NT2/D1 (cell line): ENCODE data around the gene ZBTB43.

ENCODE experiments used
- DNase-seq: peaks from one replicate; pipeline ENCODE4 v3.0.0-alpha.2; 2011; ENCODE audit warnings: low read depth, low spot score
- H3K27me3 ChIP-seq: 2 replicates; pipeline ENCODE4 v1.6.0; 2011; ENCODE audit warnings: mild to moderate bottlenecking; ENCODE audit not compliant: insufficient read length, insufficient read depth
- H3K36me3 ChIP-seq: 2 replicates; pipeline ENCODE4 v1.6.1; 2011; ENCODE audit warnings: mild to moderate bottlenecking, low read length, mixed read lengths; ENCODE audit not compliant: insufficient read depth, insufficient read length
- H3K4me1 ChIP-seq: 2 replicates; pipeline ENCODE4 v1.5.1; 2011; ENCODE audit not compliant: insufficient read depth, insufficient read length
- H3K4me3 ChIP-seq: 2 replicates; pipeline ENCODE4 v1.5.1; 2011; ENCODE audit warnings: low read depth; ENCODE audit not compliant: insufficient read length
- H3K9ac ChIP-seq: 2 replicates; pipeline ENCODE4 v1.6.0; 2011; ENCODE audit warnings: low read depth; ENCODE audit not compliant: insufficient read length
- H3K9me3 ChIP-seq: 2 replicates; pipeline ENCODE4 v1.5.1; 2011; ENCODE audit warnings: mild to moderate bottlenecking, low read length; ENCODE audit not compliant: insufficient read depth
- SUZ12 ChIP-seq: IDR thresholded peaks from 2 replicates; pipeline ENCODE4 v1.6.1; 2011; ENCODE audit not compliant: insufficient read length, insufficient read depth; ENCODE audit errors: extremely low read depth
- YY1 ChIP-seq: IDR thresholded peaks from 2 replicates; pipeline ENCODE4 v1.6.1; 2011; ENCODE audit not compliant: insufficient read length, insufficient read depth
- ZNF274 ChIP-seq: IDR thresholded peaks from 2 replicates; pipeline ENCODE4 v1.6.1; 2011; ENCODE audit warnings: mild to moderate bottlenecking, low read depth, low read length

ZBTB43 gene

GRCh38 chr9:126876531-126876930 is 71.7 kb downstream of the ZBTB43 start:
- Histone ChIP-seq H3K9ac (no peak overlapping the region), H3K36me3 (peaks cover 19% of the 10 kb centered on the region), H3K9me3 (no peaks in the 10 kb centered on the region), H3K4me1 (no peaks in the 10 kb centered on the region), H3K4me3 (no peak overlapping the region), H3K27me3 (no peaks in the 10 kb centered on the region)
- TF ChIP-seq SUZ12 (no peak), ZNF274 (no peak), YY1 (no peak)
- DNase-seq, result no peak

- no peaks in the 10 kb centered on the region for H3K4me1 ChIP-seq
- no peaks in the 10 kb centered on the region for H3K27me3 ChIP-seq
- no peak overlapping the region for H3K4me3 ChIP-seq
- peaks cover 19% of the 10 kb centered on the region for H3K36me3 ChIP-seq
- TF ChIP-seq YY1, result no peak
- TF ChIP-seq SUZ12, result no peak
- no peak for TF ChIP-seq ZNF274
- no peaks in the 10 kb centered on the region for H3K9me3 ChIP-seq
- no peak overlapping the region for H3K9ac ChIP-seq
- no peak for DNase-seq
These were observed 72.6 kb downstream of the ZBTB43 start for GRCh38 chr9:126877418-126877817.

GRCh38 chr9:126879288-126879687 is 74.4 kb downstream of the ZBTB43 start:
- peaks cover 30% of the 10 kb centered on the region for H3K36me3 ChIP-seq
- H3K27me3 ChIP-seq, result no peaks in the 10 kb centered on the region
- no peaks in the 10 kb centered on the region for H3K9me3 ChIP-seq
- no peak overlapping the region for H3K4me3 ChIP-seq
- no peak overlapping the region for H3K9ac ChIP-seq
- TF ChIP-seq SUZ12 (no peak), ZNF274 (no peak), YY1 (no peak)
- H3K4me1 ChIP-seq, result peaks cover 3% of the 10 kb centered on the region
- no peak for DNase-seq

- no peak for TF ChIP-seq YY1
- TF ChIP-seq ZNF274, result no peak
- no peak for TF ChIP-seq SUZ12
- Histone ChIP-seq H3K9ac (no peak overlapping the region), H3K4me1 (peaks cover 5% of the 10 kb centered on the region), H3K9me3 (no peaks in the 10 kb centered on the region), H3K27me3 (no peaks in the 10 kb centered on the region), H3K36me3 (peaks cover 35% of the 10 kb centered on the region), H3K4me3 (no peak overlapping the region)
- no peak for DNase-seq
These were observed 75.5 kb downstream of the ZBTB43 start for GRCh38 chr9:126880226-126880946.

- no peak for TF ChIP-seq ZNF274
- no peak for TF ChIP-seq SUZ12
- no peak for TF ChIP-seq YY1
- Histone ChIP-seq H3K36me3 (peaks cover 35% of the 10 kb centered on the region), H3K9me3 (no peaks in the 10 kb centered on the region), H3K27me3 (no peaks in the 10 kb centered on the region), H3K9ac (no peak overlapping the region), H3K4me1 (peaks cover 7% of the 10 kb centered on the region), H3K4me3 (no peak overlapping the region)
- DNase-seq, result no peak
These were observed 76.1 kb downstream of the ZBTB43 start for GRCh38 chr9:126880947-126881332.

- peaks cover 35% of the 10 kb centered on the region for H3K36me3 ChIP-seq
- H3K4me1 ChIP-seq, result peaks cover 9% of the 10 kb centered on the region
- no peaks in the 10 kb centered on the region for H3K27me3 ChIP-seq
- H3K9ac ChIP-seq, result no peak overlapping the region
- H3K9me3 ChIP-seq, result no peaks in the 10 kb centered on the region
- no peak for DNase-seq
- no peak overlapping the region for H3K4me3 ChIP-seq
- TF ChIP-seq ZNF274, result no peak
- no peak for TF ChIP-seq YY1
- no peak for TF ChIP-seq SUZ12
These were observed 77.9 kb downstream of the ZBTB43 start for GRCh38 chr9:126882746-126883145.

- peaks cover 9% of the 10 kb centered on the region for H3K4me1 ChIP-seq
- no peak overlapping the region for H3K9ac ChIP-seq
- no peak overlapping the region for H3K4me3 ChIP-seq
- H3K9me3 ChIP-seq, result no peaks in the 10 kb centered on the region
- TF ChIP-seq YY1, result no peak
- TF ChIP-seq ZNF274, result no peak
- TF ChIP-seq SUZ12, result no peak
- no peak for DNase-seq
- H3K36me3 ChIP-seq, result peaks cover 35% of the 10 kb centered on the region
- H3K27me3 ChIP-seq, result no peaks in the 10 kb centered on the region
These were observed 78.8 kb downstream of the ZBTB43 start for GRCh38 chr9:126883636-126884035.
